NCI-H2081 treated with DMSO at 0.1 percent for 48 hours (cell line): ENCODE data around the gene SLC25A12.
"Not testable (repeated sequence)": the region's sequence is repeated elsewhere in the genome, so short reads cannot be mapped to it uniquely, and the experiment has no call there.

Experiments
- DNase-seq: peaks from one replicate; lab custom pipeline; 2025; lab: John Stamatoyannopoulos, UW

Gene SLC25A12, protein sequence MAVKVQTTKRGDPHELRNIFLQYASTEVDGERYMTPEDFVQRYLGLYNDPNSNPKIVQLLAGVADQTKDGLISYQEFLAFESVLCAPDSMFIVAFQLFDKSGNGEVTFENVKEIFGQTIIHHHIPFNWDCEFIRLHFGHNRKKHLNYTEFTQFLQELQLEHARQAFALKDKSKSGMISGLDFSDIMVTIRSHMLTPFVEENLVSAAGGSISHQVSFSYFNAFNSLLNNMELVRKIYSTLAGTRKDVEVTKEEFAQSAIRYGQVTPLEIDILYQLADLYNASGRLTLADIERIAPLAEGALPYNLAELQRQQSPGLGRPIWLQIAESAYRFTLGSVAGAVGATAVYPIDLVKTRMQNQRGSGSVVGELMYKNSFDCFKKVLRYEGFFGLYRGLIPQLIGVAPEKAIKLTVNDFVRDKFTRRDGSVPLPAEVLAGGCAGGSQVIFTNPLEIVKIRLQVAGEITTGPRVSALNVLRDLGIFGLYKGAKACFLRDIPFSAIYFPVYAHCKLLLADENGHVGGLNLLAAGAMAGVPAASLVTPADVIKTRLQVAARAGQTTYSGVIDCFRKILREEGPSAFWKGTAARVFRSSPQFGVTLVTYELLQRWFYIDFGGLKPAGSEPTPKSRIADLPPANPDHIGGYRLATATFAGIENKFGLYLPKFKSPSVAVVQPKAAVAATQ

GRCh38 chr2:171893824-171894611, at the start of gene SLC25A12:
Gene SLC25A12 (minus strand): TSS chr2:171894244. CDS start chr2:171894214, 30 bp downstream.
- DNase-seq: peak; percentile 55

DNA sequence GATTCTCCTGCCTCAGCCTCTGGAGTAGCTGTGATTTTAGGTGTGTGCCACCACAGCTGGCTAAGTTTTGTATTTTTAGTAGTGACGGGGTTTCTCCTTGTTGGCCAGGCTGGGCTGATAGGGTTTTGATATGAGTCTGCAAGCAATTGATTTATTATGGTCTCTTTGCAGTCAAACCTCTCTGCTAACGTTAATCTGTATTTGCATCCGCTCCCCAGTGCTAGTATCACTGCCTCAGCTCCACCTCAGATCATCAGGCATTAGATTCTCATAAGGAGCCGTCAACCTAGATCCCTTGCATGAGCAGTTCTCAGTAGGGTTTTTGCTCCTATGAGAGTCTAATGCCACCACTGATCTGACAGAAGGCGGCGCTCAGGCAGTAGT, 47.3 kb upstream of the SLC25A12 start:
- DNase-seq: no peak

- no peak for DNase-seq
Measured at GRCh38 chr2:171939743-171940071, 45.7 kb upstream of the SLC25A12 start.

DNA sequence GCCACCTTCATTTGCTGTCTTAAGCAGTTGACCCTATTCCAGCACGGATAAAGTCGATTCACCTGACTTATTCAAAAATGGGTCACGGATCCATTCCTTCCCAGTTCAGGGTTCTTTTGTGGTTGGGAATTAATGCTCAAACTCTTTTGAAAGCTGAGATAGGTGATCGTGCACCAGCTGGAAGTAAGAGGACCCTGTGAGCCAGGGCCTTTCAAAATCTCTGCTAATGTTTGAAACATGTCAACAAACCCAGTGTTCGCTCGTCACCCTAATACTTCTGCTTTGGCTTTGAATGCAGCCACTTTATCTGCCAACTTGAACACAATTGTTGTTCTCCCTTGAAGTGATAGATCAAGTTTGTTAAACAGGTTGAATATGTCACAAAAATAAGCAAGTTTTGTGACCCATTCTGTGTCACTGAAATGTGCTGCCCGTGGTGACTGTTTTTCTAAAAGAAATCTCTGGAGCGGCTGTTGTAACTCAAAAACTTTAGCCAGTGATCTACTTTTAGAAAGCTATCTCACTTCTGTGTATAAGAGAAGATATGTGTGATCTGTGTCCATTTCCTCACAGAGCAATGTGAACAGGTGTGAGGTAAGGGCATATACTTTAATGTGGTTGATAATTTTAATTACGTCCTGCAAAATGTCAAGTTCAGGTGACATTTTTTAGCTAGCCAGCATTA, 45.2 kb upstream of the SLC25A12 start:
- DNase-seq: no peak

- DNase-seq: no peak
Measured at GRCh38 chr2:171930385-171930784, 36.3 kb upstream of the SLC25A12 start.

- DNase-seq: no peak
Measured at GRCh38 chr2:171924170-171924942, 30.3 kb upstream of the SLC25A12 start.

- DNase-seq: no peak
Measured at GRCh38 chr2:171923206-171923605, 29.2 kb upstream of the SLC25A12 start.

DNA sequence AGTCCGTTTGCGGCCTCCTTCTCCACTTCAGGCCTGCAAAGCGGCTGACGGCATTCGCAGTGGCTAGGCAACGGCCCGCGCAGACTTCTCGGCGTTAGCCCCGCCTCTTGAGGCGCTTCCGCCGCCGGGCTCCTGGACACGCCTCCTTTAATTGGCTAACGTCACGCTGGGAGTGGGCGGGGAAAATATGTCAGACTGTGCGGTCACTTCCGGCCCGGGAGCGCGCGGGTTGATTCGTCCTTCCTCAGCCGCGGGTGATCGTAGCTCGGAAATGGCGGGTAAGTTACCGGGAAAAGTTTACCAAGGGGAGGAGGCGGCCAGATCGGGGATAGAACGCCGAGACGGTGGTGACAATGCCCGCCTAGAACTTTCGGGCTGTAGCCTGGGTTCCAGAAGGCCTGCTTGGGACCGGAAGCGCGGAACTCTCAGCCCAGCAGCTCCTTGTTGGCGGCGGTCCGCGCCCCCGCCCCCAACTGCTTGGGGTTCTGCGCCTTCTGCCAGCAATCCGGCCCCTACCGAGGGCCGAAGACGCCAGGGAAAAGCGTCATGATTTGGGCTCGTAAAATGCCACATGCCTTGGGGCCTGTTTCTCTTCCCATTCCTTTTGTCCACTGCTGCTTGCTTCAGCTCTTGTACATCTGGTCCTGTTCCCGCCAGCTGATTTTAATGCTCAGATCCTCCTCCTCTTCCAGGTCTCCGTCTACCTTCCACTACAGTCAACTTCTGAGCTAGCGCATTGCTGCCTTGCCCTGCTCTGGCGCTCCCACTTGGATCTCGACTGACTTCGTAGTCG, 28.4 kb upstream of the SLC25A12 start, which contains the start of gene HAT1:
HAT1 (plus strand) TSS at position 232 of the 793 bp plus-strand sequence; CDS start at position 272, 40 bp downstream.
- peak; percentile 96 for DNase-seq

- no peak for DNase-seq
Measured at GRCh38 chr2:171921970-171922229, 27.9 kb upstream of the SLC25A12 start.

DNA sequence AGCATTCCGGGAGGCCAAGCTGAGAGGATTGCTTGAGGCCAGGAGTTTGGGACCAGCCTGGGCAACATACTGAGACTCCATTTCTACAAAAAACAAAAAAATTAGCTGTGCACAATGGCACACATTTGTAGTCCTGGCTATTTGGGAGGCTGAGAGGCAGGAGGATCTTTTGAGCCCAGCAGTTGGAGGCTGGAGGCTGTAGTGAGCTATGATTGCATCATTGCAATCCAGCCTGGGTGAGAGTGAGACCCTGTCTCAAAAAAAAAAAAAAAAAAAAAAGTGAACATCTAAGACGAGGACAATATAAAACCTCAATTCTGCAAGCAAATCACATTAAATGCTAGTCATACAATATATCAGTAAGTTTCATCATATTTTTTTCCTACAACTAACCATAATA, 25.4 kb upstream of the SLC25A12 start:
- no peak for DNase-seq

GRCh38 chr2:171913517-171913916, 19.5 kb upstream of the SLC25A12 start:
- DNase-seq: no peak

- no peak for DNase-seq
Measured at GRCh38 chr2:171910494-171910893, 16.4 kb upstream of the SLC25A12 start.

- no peak for DNase-seq
Measured at GRCh38 chr2:171909266-171909665, 15.2 kb upstream of the SLC25A12 start.

DNA sequence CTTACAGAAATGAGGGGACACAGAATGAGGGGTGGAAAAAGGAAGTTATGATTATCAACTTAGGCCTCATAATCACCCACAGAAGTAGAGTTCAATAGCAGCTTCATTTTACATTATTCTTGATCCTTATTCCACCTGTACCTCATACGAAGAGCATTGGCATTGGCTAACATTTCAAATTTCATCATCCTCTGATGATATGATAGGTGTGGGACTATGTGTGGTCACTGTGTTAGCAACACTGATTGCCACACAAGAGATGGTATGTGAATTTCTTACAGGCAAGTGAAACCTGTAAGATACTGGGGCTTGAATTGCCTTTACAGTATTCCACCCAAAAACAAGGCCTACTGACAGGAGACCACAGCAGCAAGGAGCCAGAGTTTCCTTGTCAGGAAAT, 14.2 kb upstream of the SLC25A12 start:
- no peak for DNase-seq

GRCh38 chr2:171902840-171903420, 8.9 kb upstream of the SLC25A12 start:
- no peak for DNase-seq

DNA sequence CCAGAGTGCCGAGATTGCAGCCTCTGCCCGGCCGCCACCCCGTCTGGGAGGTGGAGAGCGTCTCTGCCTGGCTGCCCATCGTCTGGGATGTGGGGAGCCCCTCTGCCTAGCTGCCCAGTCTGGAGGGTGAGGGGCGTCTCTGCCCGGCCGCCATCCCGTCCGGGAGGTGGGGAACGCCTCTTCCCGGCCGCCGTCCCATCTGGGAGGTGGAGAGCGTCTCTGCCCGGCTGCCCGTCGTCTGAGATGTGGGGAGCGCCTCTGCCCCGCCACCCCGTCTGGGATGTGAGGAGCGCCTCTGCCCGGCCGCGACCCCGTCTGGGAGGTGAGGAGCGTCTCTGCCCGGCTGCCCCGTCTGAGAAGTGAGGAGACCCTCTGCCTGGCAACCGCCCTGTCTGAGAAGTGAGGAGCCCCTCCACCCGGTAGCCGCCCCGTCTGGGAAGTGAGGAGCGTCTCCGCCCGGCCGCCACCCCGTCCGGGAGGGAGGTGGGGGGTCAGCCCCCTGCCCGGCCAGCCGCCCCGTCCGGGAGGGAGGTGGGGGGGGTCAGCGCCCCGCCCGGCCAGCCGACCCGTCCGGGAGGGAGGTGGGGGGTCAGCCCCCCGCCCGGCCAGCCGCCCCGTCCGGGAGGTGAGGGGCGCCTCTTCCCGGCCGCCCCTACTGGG, 5.7 kb upstream of the SLC25A12 start:
- not testable (repeated sequence) for DNase-seq

GRCh38 chr2:171895786-171896185, 1.7 kb upstream of the SLC25A12 start:
- no peak for DNase-seq

GRCh38 chr2:171894612-171894947, 536 bp upstream of the SLC25A12 start:
- no peak for DNase-seq

DNA sequence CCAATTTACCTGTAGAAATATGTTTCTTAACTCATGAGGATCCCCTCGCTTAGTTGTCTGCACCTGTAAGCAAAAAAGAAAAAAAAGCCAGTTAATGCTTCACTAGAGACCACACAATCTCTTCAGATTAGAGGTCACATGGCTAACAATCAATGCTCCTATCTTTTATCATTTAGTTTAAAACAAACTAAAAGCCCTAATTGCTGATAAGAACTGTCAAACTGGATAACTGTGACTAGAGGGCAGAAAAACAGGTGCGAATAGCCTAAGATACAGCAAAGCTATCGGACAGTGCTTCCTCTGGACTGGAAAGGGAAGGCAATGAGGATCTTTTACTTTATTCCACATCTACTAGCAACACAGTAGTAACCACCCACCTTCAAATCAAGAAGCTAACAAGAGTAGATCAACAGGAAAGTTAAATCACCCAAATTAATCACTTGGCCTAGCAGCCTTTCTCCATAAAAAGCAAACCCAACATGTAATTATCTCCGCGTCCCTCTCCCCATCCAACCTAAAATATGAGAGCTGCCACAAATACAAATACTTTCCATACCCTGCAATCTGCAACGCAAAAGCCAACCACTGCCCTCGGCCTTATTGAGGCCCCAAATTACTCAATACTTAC, 734 bp downstream of the SLC25A12 start:
- no peak for DNase-seq
